HL-60 (cell line): Measurements from ENCODE around the gene AMOT.

ENCODE experiments used
- GABPA ChIP-seq: IDR thresholded peaks from 2 replicates; pipeline ENCODE4 v1.6.1; 2012; ENCODE audit warnings: low read depth
- POLR2AphosphoS5 ChIP-seq: IDR thresholded peaks from 2 replicates; pipeline ENCODE4 v1.6.1; 2012; ENCODE audit warnings: low read depth
- TF ChIP-seq, protein P1 (sequence below): IDR thresholded peaks from one replicate; pipeline ENCODE4 v1.5.1; 2011; ENCODE audit warnings: low read length, control low read depth, inconsistent platforms; ENCODE audit not compliant: insufficient read depth
- TF ChIP-seq, protein P2 (sequence below): IDR thresholded peaks from 2 replicates; pipeline ENCODE4 v1.6.1; 2012; ENCODE audit warnings: low read depth; ENCODE audit not compliant: insufficient replicate concordance

- TF ChIP-seq, protein P1, sequence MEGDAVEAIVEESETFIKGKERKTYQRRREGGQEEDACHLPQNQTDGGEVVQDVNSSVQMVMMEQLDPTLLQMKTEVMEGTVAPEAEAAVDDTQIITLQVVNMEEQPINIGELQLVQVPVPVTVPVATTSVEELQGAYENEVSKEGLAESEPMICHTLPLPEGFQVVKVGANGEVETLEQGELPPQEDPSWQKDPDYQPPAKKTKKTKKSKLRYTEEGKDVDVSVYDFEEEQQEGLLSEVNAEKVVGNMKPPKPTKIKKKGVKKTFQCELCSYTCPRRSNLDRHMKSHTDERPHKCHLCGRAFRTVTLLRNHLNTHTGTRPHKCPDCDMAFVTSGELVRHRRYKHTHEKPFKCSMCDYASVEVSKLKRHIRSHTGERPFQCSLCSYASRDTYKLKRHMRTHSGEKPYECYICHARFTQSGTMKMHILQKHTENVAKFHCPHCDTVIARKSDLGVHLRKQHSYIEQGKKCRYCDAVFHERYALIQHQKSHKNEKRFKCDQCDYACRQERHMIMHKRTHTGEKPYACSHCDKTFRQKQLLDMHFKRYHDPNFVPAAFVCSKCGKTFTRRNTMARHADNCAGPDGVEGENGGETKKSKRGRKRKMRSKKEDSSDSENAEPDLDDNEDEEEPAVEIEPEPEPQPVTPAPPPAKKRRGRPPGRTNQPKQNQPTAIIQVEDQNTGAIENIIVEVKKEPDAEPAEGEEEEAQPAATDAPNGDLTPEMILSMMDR = no peak
- TF ChIP-seq POLR2AphosphoS5 (no peak), GABPA (no peak)
- TF ChIP-seq, protein P2, sequence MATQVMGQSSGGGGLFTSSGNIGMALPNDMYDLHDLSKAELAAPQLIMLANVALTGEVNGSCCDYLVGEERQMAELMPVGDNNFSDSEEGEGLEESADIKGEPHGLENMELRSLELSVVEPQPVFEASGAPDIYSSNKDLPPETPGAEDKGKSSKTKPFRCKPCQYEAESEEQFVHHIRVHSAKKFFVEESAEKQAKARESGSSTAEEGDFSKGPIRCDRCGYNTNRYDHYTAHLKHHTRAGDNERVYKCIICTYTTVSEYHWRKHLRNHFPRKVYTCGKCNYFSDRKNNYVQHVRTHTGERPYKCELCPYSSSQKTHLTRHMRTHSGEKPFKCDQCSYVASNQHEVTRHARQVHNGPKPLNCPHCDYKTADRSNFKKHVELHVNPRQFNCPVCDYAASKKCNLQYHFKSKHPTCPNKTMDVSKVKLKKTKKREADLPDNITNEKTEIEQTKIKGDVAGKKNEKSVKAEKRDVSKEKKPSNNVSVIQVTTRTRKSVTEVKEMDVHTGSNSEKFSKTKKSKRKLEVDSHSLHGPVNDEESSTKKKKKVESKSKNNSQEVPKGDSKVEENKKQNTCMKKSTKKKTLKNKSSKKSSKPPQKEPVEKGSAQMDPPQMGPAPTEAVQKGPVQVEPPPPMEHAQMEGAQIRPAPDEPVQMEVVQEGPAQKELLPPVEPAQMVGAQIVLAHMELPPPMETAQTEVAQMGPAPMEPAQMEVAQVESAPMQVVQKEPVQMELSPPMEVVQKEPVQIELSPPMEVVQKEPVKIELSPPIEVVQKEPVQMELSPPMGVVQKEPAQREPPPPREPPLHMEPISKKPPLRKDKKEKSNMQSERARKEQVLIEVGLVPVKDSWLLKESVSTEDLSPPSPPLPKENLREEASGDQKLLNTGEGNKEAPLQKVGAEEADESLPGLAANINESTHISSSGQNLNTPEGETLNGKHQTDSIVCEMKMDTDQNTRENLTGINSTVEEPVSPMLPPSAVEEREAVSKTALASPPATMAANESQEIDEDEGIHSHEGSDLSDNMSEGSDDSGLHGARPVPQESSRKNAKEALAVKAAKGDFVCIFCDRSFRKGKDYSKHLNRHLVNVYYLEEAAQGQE = no peak
Measured at GRCh38 chrX:112841820-112842157, 1.2 kb upstream of the AMOT start.
